HG03571 (cell line): ENCODE results near the gene CLCN4.

ENCODE experiments used
- ATAC-seq: cut with Tn5 transposase; IDR thresholded peaks from one replicate; pipeline ENCODE4 v1.9.1; 2021; ENCODE audit not compliant: unreplicated experiment

Gene CLCN4

GRCh38 chrX:10193587-10193986 is 36.8 kb downstream of the CLCN4 start:
- ATAC-seq, result no peak

- ATAC-seq, result no peak
Measured at GRCh38 chrX:10195425-10195824, 38.6 kb downstream of the CLCN4 start.

- no peak for ATAC-seq
Measured at GRCh38 chrX:10195947-10196346, 39.2 kb downstream of the CLCN4 start.

GRCh38 chrX:10197279-10198210 is 40.8 kb downstream of the CLCN4 start:
- no peak for ATAC-seq

- ATAC-seq, result no peak
Measured at GRCh38 chrX:10198254-10198653, 41.5 kb downstream of the CLCN4 start.

GRCh38 chrX:10199212-10199611 is 42.4 kb downstream of the CLCN4 start:
- ATAC-seq, result peak; percentile 87

- ATAC-seq, result no peak
Measured at GRCh38 chrX:10203617-10204016, 46.8 kb downstream of the CLCN4 start.

GRCh38 chrX:10206317-10206716 is 49.5 kb downstream of the CLCN4 start:
- ATAC-seq, result no peak

GRCh38 chrX:10208281-10208856 is 51.6 kb downstream of the CLCN4 start:
- ATAC-seq, result no peak

GRCh38 chrX:10208953-10209352 is 52.2 kb downstream of the CLCN4 start:
- ATAC-seq, result no peak

GRCh38 chrX:10212395-10212794 is 55.6 kb downstream of the CLCN4 start:
- ATAC-seq, result no peak

GRCh38 chrX:10213716-10214115 is 56.9 kb downstream of the CLCN4 start:
- no peak for ATAC-seq

- no peak for ATAC-seq
Measured at GRCh38 chrX:10216208-10216607, 59.4 kb downstream of the CLCN4 start.

- ATAC-seq, result no peak
Measured at GRCh38 chrX:10217198-10217597, 60.4 kb downstream of the CLCN4 start.

- no peak for ATAC-seq
Measured at GRCh38 chrX:10221651-10222050, 64.9 kb downstream of the CLCN4 start.

GRCh38 chrX:10223276-10223675 is 66.5 kb downstream of the CLCN4 start:
- ATAC-seq, result no peak

GRCh38 chrX:10223781-10224180 is 67.0 kb downstream of the CLCN4 start:
- no peak for ATAC-seq

- ATAC-seq, result no peak
Measured at GRCh38 chrX:10230222-10230621, 73.4 kb downstream of the CLCN4 start.

- no peak for ATAC-seq
Measured at GRCh38 chrX:10231461-10231860, 74.7 kb downstream of the CLCN4 start.

- ATAC-seq, result no peak
Measured at GRCh38 chrX:10233173-10233572, 76.4 kb downstream of the CLCN4 start.

- ATAC-seq, result no peak
Measured at GRCh38 chrX:10233696-10234095, 76.9 kb downstream of the CLCN4 start.

GRCh38 chrX:10235851-10236250 is 79.1 kb downstream of the CLCN4 start:
- ATAC-seq, result no peak
